ENCODE measurements around the gene HHIP.

Gene HHIP

GRCh38 chr4:144734522-144734921, 88.6 kb downstream of the HHIP start:
- H3K4me3 ChIP-seq (replicated peaks; ENCODE audit: low read depth, low read length): no peak overlapping the region
- DNase-seq (ENCODE audit: extremely low read depth, low read depth): peak; percentile 19
- TF ChIP-seq CTCF (IDR thresholded peaks at IDR 0.05; ENCODE audit: low read depth, low read length, missing control alignments): no peak

- no peak overlapping the region for H3K4me3 ChIP-seq (replicated peaks; ENCODE audit: low read depth, low read length)
- no peak for TF ChIP-seq CTCF (IDR thresholded peaks at IDR 0.05; ENCODE audit: low read depth, low read length, missing control alignments)
- DNase-seq (ENCODE audit: extremely low read depth, low read depth): no peak
Observed at GRCh38 chr4:144738649-144739048, 92.7 kb downstream of the HHIP start.

DNA sequence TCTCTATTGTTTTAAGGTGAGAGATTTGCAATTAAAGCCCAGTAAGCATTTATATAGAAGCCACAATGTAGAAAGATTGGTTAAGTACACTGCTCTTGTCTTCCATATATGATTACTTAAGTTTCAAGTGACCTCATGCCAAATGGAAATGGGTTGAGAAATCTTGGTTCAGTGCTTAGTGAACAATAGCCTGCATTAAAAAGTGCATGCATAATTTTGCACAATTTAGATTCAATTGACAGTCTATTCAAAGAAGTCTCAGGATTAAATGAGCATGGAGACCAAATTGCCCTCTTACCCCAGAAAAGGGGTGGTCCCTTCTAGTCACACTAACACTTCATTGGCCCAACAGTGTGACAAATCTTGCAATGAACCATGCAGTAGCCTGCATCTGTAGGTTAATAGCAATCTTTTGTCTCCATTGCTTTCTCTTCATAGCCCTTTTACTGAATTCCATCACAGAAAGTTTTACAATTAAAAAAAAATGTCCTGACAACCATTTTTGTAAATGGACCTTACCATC, 93.6 kb downstream of the HHIP start:
- no peak for DNase-seq (ENCODE audit: extremely low read depth, low read depth)
- no peak overlapping the region for H3K4me3 ChIP-seq (replicated peaks; ENCODE audit: low read depth, low read length)
- no peak for TF ChIP-seq CTCF (IDR thresholded peaks at IDR 0.05; ENCODE audit: low read depth, low read length, missing control alignments)

- peak; percentile 41 for DNase-seq (ENCODE audit: extremely low read depth, low read depth)
- H3K4me3 ChIP-seq (replicated peaks; ENCODE audit: low read depth, low read length): no peak overlapping the region
- TF ChIP-seq CTCF (IDR thresholded peaks at IDR 0.05; ENCODE audit: low read depth, low read length, missing control alignments): no peak
Observed at GRCh38 chr4:144740316-144740715, 94.4 kb downstream of the HHIP start.

DNA sequence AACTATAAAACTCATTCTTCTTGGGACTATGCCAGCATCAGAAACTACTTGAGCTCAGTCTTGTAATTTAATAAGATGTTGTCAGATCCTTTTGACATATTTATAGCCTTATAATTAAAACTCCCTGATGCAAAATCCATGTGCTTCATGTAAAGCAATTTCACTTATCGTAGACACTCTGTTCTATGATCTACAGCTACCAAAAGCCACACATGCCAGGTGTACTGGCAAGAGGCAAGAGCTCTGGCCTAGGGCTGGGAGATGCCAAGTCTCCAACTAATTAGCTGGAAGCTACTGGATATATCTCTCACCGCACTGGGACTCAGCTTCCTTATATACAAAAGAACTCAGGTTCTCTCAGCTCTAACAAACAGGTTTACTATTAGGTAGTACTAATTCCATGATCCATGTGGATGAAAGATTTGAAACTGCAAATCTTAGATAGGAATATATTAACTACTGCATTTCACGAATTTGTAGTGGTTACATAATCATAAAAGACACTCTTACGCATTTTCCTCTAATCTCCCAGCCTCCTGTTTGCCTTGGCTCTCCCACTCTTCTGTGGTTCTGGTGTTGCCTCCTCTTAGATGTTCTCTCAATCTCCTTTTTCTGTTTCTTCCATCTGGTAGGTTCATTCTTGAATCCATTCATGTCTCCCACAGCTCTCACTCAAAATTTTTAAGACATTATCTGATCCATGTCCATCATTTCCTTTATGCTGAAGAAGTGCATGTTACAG, 103.0 kb downstream of the HHIP start:
- DNase-seq (ENCODE audit: extremely low read depth, low read depth): peak; percentile 12
- H3K4me3 ChIP-seq (replicated peaks; ENCODE audit: low read depth, low read length): no peak overlapping the region
- TF ChIP-seq CTCF (IDR thresholded peaks at IDR 0.05; ENCODE audit: low read depth, low read length, missing control alignments): no peak

DNA sequence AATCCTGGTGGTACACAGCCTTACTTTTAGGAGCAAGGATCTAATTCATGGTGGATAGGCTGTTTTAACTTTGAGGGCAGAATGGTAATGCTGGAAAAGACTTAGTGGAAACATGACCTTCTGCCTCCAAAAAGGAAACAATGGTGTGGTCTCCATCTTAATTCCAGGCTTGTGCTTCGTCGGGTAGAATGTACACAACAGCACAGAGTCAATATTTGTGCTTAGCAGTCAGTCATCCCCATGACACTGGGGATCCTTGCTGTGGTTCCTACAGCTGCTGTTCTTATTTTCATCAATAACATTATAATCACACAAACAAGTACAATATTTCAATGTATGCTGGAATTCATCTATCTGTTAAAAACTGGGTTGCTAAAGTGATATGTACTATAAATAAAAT, 104.4 kb downstream of the HHIP start:
- H3K4me3 ChIP-seq (replicated peaks; ENCODE audit: low read depth, low read length): no peak overlapping the region
- no peak for TF ChIP-seq CTCF (IDR thresholded peaks at IDR 0.05; ENCODE audit: low read depth, low read length, missing control alignments)
- DNase-seq (ENCODE audit: extremely low read depth, low read depth): no peak

All from HFF-Myc (cell line).